ENCODE measurements around the gene PHLDA3.

DNA sequence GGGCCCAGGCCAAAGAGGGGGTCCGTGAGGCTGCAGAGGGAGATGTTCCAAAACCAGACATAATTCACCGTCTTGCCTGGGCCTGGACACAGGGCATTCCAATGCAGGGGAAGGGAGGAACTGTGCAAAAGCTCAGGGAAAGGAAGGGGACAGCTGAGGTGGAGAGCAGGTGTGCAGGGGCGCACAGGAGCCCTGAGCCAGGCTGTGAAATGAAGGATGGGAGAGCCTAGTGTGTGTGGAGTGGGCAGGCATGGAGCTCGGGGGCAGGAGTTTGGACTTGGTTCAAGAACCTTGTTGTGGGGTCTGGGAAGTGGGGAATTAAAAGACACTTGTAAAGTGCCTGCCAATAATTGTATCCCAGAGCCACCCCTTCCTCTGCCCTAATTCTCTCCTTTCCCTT is 49.7 kb downstream of the PHLDA3 start:
- TF ChIP-seq POLR2A (IDR thresholded peaks at IDR 0.05; ENCODE audit: low read length) (no peak), GATA1 (IDR thresholded peaks at IDR 0.05; ENCODE audit: low read depth, low read length) (no peak)
